Measurements from ENCODE around the gene COTL1.

The COTL1 gene

DNA sequence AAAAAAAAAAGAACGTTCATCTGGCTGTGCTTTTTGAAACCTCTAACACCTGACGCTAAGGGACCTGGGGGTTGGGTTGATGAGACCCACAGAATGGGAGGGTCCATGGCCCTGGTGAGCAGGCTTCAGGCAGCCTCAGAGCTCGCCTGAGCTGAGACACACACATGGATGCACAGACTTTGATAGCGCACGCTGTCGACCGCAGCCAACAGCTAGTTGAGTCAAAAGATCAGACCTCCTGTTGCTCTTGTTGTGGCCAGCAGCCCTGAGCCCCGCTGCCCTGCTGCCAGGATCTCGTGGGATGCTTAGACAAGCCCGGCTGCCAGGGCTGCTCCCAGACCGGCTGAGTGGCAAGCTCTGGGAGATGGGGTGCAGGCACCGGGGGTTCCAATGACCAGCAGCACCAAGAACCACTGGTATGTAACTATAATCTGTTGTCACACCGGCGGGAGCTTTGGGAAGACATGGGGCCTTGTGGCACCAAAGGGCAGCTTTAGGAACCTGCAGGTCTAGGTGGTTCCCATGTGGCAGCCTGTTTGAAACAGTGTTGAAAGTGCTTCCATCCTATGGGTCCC is 93.4 kb downstream of the COTL1 start:
- no peak overlapping the region for H3K27ac ChIP-seq (ENCODE audit: low read depth, low read length)
- H3K4me3 ChIP-seq (ENCODE audit: insufficient read depth, low read length, poor library complexity, severe bottlenecking) = no peak overlapping the region
- H3K79me2 ChIP-seq (ENCODE audit: insufficient read depth, low read length) = no peaks in the 10 kb centered on the region
- no peak overlapping the region for H3K4me2 ChIP-seq (ENCODE audit: low read depth, low read length, poor library complexity, severe bottlenecking)
- H3K9ac ChIP-seq (ENCODE audit: low read length) = no peak overlapping the region
- H3K9me3 ChIP-seq (ENCODE audit: insufficient read depth, low read length) = no peaks in the 10 kb centered on the region
- H3F3A ChIP-seq (ENCODE audit: insufficient read depth) = no peaks in the 10 kb centered on the region
- H3K27me3 ChIP-seq (ENCODE audit: low read length) = no peaks in the 10 kb centered on the region
- H3K36me3 ChIP-seq (ENCODE audit: low read length) = no peaks in the 10 kb centered on the region
- H2AFZ ChIP-seq (ENCODE audit: low read depth, low read length, severe bottlenecking) = no peak overlapping the region
- TF ChIP-seq EZH2phosphoT487 (conservative IDR thresholded peaks at IDR 0.05; ENCODE audit: low read length) = no peak
- TF ChIP-seq, protein P1, sequence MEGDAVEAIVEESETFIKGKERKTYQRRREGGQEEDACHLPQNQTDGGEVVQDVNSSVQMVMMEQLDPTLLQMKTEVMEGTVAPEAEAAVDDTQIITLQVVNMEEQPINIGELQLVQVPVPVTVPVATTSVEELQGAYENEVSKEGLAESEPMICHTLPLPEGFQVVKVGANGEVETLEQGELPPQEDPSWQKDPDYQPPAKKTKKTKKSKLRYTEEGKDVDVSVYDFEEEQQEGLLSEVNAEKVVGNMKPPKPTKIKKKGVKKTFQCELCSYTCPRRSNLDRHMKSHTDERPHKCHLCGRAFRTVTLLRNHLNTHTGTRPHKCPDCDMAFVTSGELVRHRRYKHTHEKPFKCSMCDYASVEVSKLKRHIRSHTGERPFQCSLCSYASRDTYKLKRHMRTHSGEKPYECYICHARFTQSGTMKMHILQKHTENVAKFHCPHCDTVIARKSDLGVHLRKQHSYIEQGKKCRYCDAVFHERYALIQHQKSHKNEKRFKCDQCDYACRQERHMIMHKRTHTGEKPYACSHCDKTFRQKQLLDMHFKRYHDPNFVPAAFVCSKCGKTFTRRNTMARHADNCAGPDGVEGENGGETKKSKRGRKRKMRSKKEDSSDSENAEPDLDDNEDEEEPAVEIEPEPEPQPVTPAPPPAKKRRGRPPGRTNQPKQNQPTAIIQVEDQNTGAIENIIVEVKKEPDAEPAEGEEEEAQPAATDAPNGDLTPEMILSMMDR (IDR thresholded peaks at IDR 0.05; ENCODE audit: insufficient read depth, low read length, poor library complexity, severe bottlenecking) = no peak
- no peaks in the 10 kb centered on the region for H4K20me1 ChIP-seq (ENCODE audit: low read depth, low read length)
- no peaks in the 10 kb centered on the region for H3K9me2 ChIP-seq (replicated peaks; ENCODE audit: insufficient read depth, low read length)

GRCh38 chr16:84521497-84521770 is 96.4 kb downstream of the COTL1 start:
- Histone ChIP-seq H3K4me3 (ENCODE audit: insufficient read depth, low read length, poor library complexity, severe bottlenecking) (no peak overlapping the region), H3K4me2 (ENCODE audit: low read depth, low read length, poor library complexity, severe bottlenecking) (no peak overlapping the region), H3K27ac (ENCODE audit: low read depth, low read length) (no peak overlapping the region), H4K20me1 (ENCODE audit: low read depth, low read length) (no peaks in the 10 kb centered on the region), H3K36me3 (ENCODE audit: low read length) (no peaks in the 10 kb centered on the region), H3K27me3 (ENCODE audit: low read length) (no peaks in the 10 kb centered on the region), H2AFZ (ENCODE audit: low read depth, low read length, severe bottlenecking) (no peak overlapping the region), H3K9me3 (ENCODE audit: insufficient read depth, low read length) (no peaks in the 10 kb centered on the region), H3F3A (ENCODE audit: insufficient read depth) (no peaks in the 10 kb centered on the region), H3K79me2 (ENCODE audit: insufficient read depth, low read length) (no peaks in the 10 kb centered on the region), H3K9ac (ENCODE audit: low read length) (no peak overlapping the region), H3K9me2 (replicated peaks; ENCODE audit: insufficient read depth, low read length) (no peaks in the 10 kb centered on the region)
- TF ChIP-seq, protein P1 (IDR thresholded peaks at IDR 0.05; ENCODE audit: insufficient read depth, low read length, poor library complexity, severe bottlenecking) = no peak
- no peak for TF ChIP-seq EZH2phosphoT487 (conservative IDR thresholded peaks at IDR 0.05; ENCODE audit: low read length)

DNA sequence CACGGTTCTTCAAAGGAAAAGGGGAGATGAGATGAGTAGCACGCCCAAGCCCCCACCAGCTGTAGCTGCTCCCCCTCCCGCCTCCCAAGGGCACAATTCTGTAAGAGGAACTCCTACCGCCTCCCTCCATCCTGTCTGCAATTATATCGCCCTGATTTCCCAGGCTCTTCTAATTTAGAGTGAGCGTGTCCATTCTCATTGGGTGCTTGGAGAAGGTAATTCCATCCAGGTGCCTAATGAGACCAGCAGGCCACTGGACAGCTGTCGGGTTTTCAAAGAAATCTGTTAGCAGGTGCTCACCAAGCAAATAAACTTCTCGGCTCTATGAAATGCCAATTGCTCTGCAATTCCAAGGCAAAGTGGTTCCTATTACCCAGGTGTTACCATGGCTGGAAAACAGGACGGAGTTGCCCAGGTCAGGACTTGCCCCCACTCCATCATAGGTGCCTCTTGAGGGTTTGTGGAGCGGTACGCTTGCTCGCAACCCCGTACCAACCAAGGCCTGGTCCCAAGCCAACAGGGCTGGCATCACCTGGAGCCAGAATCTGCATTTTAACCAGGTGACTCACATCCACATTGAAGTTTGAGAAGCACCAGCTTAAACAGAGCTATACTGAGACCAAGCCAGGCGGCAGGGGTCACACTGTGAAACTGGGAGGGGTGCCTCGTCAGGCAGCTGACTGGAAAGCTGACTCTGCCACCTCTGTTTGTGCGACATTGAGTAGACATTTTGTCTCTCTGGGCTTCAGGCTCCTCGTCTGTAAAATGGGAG is 97.0 kb downstream of the COTL1 start:
- TF ChIP-seq EZH2phosphoT487 (conservative IDR thresholded peaks at IDR 0.05; ENCODE audit: low read length) = no peak
- TF ChIP-seq, protein P1 (IDR thresholded peaks at IDR 0.05; ENCODE audit: insufficient read depth, low read length, poor library complexity, severe bottlenecking) = no peak
- Histone ChIP-seq H3K27ac (ENCODE audit: low read depth, low read length) (no peak overlapping the region), H3F3A (ENCODE audit: insufficient read depth) (no peaks in the 10 kb centered on the region), H3K9me2 (replicated peaks; ENCODE audit: insufficient read depth, low read length) (no peaks in the 10 kb centered on the region), H3K4me3 (ENCODE audit: insufficient read depth, low read length, poor library complexity, severe bottlenecking) (no peak overlapping the region), H3K79me2 (ENCODE audit: insufficient read depth, low read length) (no peaks in the 10 kb centered on the region), H3K27me3 (ENCODE audit: low read length) (no peaks in the 10 kb centered on the region), H3K9me3 (ENCODE audit: insufficient read depth, low read length) (no peaks in the 10 kb centered on the region), H3K36me3 (ENCODE audit: low read length) (no peaks in the 10 kb centered on the region), H3K9ac (ENCODE audit: low read length) (no peak overlapping the region), H2AFZ (ENCODE audit: low read depth, low read length, severe bottlenecking) (no peak overlapping the region), H3K4me2 (ENCODE audit: low read depth, low read length, poor library complexity, severe bottlenecking) (no peak overlapping the region), H4K20me1 (ENCODE audit: low read depth, low read length) (no peaks in the 10 kb centered on the region)
